Measurements from ENCODE around the gene UBP1.
"Not testable (repeated sequence)": the region's sequence is repeated elsewhere in the genome, so short reads cannot be mapped to it uniquely, and the experiment has no call there.

UBP1 gene

DNA sequence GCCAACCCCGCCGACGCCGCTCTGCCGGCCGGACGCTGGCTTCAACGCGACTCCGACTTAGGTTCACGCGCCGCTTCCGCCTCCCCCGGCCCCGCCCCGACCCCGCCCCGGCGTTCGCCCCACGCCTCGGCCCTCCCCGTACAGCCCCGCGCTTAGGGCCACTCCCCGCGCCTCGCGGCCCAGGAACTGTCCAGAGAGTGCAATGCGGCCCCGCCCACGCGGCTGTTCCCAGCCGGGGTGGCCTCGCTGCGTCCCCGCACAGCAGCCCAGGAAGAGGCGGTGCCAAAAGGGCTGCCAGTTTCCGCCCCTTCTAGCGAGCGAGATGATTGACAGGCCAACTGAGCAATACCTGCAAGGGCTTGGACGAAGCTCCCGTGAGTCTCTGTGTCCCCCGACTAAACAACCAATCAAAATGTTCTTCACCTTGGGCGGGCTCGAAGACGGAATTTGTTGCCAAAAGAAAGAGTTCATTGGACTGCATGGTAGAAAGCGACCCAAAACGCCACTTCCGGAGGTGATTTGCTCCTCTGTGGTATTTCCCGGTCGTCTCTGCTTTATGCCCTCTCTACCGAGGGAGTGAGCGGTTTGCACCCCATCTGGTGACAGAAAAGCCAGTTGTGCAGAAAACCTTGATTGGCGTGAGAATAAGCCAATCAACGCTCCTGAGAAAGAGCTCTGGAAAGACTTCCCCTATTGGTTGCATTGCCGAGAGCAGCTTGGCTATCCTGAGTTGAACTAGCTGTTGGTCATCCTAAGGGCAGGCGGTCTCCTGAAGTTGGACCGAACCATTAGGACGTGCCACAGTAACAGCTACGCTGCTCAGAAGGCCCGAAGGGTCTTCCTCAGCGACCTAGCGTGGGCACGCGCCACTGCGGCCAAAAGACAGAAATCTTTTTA is at the start of gene UBP1:
UBP1 (minus strand) TSS at position 78 of the 897 bp plus-strand sequence. CDS start 557 bp downstream, outside the sequence.
- DNase-seq (ENCODE audit: low read depth), result peak; percentile 92

DNA sequence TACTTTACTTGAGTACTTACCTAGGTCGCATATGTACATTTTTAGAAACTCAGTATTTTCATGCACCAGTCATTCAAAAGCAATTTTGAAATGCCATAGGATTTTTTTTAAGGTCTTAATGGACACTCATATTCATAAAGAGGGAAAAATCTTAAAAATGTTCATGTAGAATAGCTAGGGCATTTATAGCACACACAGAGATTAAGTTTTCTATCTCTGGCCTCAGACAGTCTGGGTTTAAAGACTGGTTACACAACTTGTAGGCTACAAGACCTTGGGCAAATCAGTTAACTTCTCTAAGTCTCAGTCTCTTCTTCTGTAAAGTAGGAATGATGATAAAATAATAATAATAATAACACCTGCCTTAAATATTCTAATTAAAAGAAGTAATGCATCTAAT is 48.5 kb upstream of the UBP1 start:
- no peak for DNase-seq (ENCODE audit: low read depth)

- DNase-seq (ENCODE audit: low read depth), result no peak
Measured at GRCh38 chr3:33488246-33488645, 48.0 kb upstream of the UBP1 start.

- DNase-seq (ENCODE audit: low read depth), result no peak
Measured at GRCh38 chr3:33482111-33482521, 41.9 kb upstream of the UBP1 start.

DNA sequence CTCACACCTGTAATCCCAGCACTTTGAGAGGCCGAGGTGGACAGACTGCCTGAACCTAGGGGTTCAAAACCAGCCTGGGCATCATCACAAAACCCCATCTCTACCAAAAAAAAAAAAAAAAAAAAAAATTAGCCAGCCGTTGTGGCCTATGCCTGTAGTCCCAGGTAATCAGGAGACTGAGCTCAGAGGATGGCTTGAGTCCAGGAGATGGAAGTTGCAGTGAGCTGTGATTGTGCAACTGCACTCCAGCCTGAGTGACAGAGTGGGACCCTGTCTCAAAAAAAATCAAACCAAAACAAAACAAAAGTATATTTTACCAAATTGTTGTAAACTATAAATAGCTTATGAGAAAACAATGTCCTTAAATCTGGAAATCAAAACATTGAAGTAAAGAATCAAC is 34.7 kb upstream of the UBP1 start:
- no peak for DNase-seq (ENCODE audit: low read depth)

- DNase-seq (ENCODE audit: low read depth), result no peak
Measured at GRCh38 chr3:33473813-33474212, 33.6 kb upstream of the UBP1 start.

DNA sequence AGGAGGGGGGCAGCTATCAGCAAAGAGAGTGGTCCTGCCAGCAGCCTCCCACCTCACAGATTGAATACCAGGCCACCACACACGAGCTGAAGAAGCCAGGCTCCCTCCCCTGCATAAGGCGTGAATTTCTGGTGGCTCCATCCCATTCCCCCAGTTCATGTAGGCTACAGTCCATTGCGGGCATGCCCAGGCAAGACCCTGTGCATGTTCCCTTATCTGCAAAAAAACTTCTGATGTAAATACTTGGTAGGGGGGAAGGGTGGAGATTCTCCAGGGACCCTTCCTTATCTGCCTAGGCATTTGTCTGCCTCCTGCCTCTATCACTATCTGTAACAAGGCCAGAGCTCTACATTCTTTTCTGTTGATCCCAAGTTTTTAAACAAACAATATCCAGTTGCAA is 27.6 kb upstream of the UBP1 start:
- DNase-seq (ENCODE audit: low read depth), result no peak

DNA sequence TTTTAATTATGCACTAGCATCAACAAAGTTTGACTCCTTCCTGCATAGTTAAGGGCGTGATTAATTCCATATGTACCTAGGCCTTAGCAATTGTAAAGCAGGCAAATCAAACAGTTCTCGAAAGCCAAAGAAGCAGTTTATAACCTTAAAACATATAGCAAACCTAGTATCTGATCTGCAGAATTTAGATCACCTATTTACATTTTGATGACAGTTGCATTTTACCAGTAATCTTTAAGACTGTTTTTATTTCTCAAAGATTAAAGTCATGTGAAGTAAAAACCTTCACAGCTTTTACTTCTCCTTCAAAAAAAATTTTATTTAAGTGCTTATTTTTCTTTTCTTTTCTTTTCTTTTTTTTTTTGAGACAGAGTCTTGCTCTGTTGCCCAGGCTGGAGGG is 20.9 kb upstream of the UBP1 start:
- no peak for DNase-seq (ENCODE audit: low read depth)

DNA sequence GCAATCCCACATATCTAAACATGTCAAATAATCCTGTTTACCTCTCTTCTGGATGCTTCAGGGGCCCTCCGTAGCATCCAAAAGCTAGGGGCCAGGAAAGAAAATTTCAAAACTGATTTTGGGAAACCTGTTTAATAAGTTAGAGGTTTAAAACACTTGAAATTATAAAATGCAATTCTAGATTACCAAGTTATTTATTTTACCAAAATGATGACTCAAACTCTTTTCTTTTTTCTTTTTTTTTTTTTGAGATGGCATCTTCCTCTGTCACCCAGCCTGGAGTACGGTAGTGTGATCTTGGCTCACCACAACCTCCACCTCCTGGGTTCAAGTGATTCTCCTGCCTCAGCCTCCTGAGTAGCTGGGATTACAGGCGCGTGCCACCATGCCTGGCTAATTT is 19.4 kb upstream of the UBP1 start:
- DNase-seq (ENCODE audit: low read depth), result not testable (repeated sequence)

- DNase-seq (ENCODE audit: low read depth), result no peak
Measured at GRCh38 chr3:33458446-33458845, 18.2 kb upstream of the UBP1 start.

DNA sequence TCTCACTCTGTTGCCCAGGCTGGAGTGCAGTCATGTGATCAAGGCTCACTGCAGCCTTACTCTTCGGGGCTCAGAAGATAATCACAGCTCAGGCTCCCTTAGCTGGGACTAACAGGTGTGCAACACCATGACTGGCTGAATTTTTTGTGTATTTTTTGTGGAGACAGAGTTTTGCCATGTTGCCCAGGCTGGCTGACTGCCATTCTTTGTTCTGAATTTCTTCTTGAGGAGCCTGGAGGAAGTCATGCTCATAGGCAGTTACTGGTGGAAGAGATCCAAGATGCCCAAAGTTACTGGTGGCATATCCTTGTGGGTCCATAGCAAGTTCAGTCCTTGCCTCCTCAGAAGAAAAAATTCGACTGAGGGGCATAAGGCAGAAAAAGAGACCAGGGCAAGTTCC is 16.6 kb upstream of the UBP1 start:
- DNase-seq (ENCODE audit: low read depth), result no peak

DNA sequence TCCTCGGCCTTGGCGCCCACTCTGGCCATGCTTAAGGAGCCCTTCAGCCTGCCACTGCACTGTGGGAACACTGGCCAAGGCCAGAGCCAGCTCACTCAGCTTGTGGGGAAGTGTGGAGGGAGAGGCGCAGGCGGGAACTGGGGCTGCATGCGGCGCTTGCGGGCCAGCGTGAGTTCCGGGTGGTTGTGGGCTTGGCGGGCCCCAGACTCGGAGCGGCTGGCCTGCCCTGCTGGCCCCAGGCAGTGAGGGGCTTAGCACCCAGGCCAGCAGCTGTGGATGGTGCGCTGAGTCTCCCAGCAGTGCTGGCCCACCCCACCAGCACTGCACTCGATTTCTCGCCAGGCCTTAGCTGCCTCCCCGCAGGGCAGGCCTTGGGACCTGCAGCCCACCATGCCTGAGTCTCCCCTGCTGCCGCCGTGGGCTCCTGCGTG is 13.1 kb upstream of the UBP1 start:
- DNase-seq (ENCODE audit: low read depth), result no peak

- not testable (repeated sequence) for DNase-seq (ENCODE audit: low read depth)
Measured at GRCh38 chr3:33451994-33452393, 11.8 kb upstream of the UBP1 start.

DNA sequence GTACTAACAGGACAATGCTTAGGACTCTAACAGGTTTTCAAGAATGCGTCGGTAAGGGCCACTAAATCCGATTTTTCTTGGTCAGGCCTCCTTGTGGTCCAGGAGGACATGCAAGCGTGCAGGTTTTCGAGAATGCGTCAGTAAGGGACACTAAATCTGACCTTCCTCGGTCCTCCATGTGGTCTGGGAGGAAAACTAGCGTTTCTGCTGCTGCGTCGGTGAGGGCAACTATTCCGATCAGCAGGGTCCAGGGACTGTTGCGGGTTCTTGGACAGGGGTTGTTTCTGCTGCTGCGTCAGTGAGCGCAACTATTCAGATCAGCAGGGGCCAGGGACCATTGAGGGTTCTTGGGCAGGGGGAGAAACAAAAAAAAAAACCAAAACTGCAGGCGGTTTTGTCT is 7.8 kb upstream of the UBP1 start:
- no peak for DNase-seq (ENCODE audit: low read depth)

DNA sequence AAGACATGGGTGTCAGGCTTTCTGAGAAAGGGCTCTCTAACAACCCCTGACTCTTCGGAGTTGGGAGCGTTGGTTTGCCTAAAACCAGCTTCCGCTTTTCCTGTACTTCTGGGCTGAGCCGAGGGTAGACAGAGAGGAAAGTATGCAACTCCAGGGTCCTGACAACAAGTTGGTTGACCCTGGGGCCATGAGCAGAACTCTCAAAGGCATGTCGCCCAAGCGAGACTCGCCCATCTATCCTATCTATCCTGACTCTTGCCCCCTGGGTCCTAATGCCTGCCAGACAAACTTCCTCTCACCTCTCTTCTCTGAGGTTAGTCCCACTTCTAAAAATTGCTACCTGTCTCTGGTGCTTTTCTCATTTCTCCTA is 7.0 kb upstream of the UBP1 start:
- DNase-seq (ENCODE audit: low read depth), result not testable (repeated sequence)

DNA sequence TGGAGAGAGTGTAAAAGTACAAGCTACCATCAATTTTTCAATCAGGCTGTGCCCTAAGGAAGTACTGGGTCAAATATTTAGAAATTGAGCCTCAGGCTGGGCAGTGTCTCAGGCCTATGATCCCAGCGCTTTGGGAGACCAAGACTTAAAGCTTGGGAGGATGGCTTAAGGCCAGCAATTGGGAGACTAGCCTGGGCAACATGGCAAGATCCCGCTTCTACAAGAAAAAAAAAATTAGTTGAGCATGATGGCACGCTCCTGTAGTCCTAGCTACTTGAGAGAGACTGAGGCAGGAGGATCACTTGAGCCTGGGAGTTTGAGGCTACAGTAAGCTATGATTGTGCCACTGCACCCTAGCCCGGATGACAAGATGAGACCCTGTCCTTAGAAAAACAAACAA is 2.0 kb upstream of the UBP1 start:
- no peak for DNase-seq (ENCODE audit: low read depth)

GRCh38 chr3:33441225-33441976 is 1.2 kb upstream of the UBP1 start:
- no peak for DNase-seq (ENCODE audit: low read depth)

DNA sequence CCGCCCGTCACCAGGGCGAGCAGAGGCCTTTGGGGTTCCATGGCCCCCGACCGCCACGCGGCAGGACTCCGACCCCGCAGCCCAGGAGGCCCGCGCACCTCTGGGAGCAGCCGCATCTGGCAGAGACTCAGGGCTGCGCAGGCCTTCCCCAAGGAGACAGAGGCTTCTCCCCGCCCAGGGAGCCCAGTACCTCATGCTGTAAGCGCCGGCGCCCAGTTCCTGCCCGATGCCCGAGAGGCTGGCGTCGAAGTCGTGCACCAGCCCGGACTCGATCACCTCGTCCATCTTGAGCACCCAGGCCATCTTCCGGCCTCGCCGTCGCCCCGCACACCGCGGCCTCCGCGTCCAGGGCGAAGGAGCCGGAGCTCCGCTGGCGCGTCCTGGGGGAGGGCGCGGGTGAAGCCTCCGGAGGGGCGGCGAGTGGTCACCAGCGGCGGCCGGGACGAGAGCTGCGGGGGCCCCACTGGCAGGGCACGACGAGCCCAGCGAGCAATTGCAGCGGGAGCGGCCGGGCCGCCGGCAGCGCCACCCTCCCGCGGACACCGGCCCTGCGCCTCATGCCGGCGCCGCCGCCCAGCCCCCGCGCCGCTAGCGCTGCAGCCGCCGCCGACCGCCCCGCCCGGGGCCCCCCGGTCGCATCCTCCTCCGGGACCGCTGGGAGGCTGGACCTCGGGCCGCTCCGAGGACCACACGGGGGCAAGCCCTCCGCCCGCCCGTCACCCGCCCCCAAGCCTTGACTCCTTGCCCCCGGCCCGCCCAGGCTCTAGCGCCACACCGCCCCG is 468 bp downstream of the UBP1 start:
- DNase-seq (ENCODE audit: low read depth), result no peak

GRCh38 chr3:33438881-33439545 is 1.2 kb downstream of the UBP1 start:
- no peak for DNase-seq (ENCODE audit: low read depth)

- no peak for DNase-seq (ENCODE audit: low read depth)
Measured at GRCh38 chr3:33438284-33438668, 1.9 kb downstream of the UBP1 start.

- DNase-seq (ENCODE audit: low read depth), result no peak
Measured at GRCh38 chr3:33437556-33438283, 2.5 kb downstream of the UBP1 start.
